Left ventricle myocardium inferior (tissue), 1 donor: Measurements from ENCODE around the gene SAMD3. TPM values are rescaled to one million over a fixed set of nuclear protein-coding genes. Genes with fewer than 3 reads are reported as not detected.

Experiments used
- DNase-seq: peaks from one replicate; pipeline ENCODE4 v3.0.0-alpha.2; 2020
- H3K27ac ChIP-seq: fragments of 200-600 bp; replicated peaks from 2 replicates; pipeline ENCODE4 v1.8.0; 2021
- H3K27me3 ChIP-seq: fragments of 200-600 bp; 2 replicates; pipeline ENCODE4 v1.8.0; 2021; ENCODE audit warnings: low read depth
- H3K36me3 ChIP-seq: fragments of 200-600 bp; 2 replicates; pipeline ENCODE4 v1.8.0; 2021
- H3K4me1 ChIP-seq: fragments of 200-600 bp; 2 replicates; pipeline ENCODE4 v1.8.0; 2021
- H3K4me3 ChIP-seq: fragments of 200-600 bp; 2 replicates; pipeline ENCODE4 v1.8.0; 2021; ENCODE audit warnings: mild to moderate bottlenecking, moderate library complexity
- H3K9me3 ChIP-seq: fragments of 200-600 bp; replicated peaks from 2 replicates; pipeline ENCODE4 v1.8.0; 2021
- intact Hi-C: fragments of 100-400 bp; cut with micrococcal nuclease; formaldehyde crosslinking; loops from one replicate; pipeline ENCODE4 v1.11.0; 2022
- total RNA-seq: library from RNA; stranded (reverse); fragmentation: NEBNext Ultra II Directional; extraction: Animal tissue kit (Norgen Biotek cat#: 25700); gene quantifications from one replicate; pipeline ENCODE4 v1.2.1, GENCODE V29; 2021
- TF ChIP-seq, protein P1 (sequence below): fragments of 200-600 bp; IDR thresholded peaks from 2 replicates; pipeline ENCODE4 v1.8.0; 2021; ENCODE audit warnings: antibody characterized with exemption, mild to moderate bottlenecking, borderline replicate concordance
- donor health status: DM: no; HTN: yes; CAD: no; lungs with severe emphysema.

SAMD3 gene
- total RNA-seq, 1 donor from 2014 or later = not detected

DNA sequence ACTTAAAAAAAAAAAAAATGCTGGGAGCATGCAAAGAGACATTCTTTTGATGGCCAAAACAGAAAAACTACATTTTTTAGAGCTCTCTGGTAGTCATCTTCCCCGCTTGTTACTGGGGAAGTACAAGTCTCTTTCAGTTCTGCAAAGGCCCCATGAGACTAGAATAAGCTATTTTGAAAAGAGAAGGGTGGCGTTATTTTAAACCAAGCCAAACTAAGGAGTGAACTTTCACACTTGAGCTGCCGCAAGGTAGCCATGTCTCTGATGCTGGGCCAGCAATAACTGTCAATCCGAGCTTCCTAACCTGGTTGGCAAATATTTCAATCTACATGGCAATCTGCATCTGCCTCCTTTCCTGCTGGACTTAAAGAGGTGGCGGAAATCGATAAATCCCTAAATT, 107.7 kb downstream of the SAMD3 start:
- Histone ChIP-seq H3K36me3 (no peaks in the 10 kb centered on the region), H3K9me3 (no peaks in the 10 kb centered on the region), H3K4me1 (no peaks in the 10 kb centered on the region), H3K27ac (no peak overlapping the region), H3K27me3 (no peaks in the 10 kb centered on the region), H3K4me3 (no peak overlapping the region)
- intact Hi-C loops = no loop called here
- TF ChIP-seq, protein P1, sequence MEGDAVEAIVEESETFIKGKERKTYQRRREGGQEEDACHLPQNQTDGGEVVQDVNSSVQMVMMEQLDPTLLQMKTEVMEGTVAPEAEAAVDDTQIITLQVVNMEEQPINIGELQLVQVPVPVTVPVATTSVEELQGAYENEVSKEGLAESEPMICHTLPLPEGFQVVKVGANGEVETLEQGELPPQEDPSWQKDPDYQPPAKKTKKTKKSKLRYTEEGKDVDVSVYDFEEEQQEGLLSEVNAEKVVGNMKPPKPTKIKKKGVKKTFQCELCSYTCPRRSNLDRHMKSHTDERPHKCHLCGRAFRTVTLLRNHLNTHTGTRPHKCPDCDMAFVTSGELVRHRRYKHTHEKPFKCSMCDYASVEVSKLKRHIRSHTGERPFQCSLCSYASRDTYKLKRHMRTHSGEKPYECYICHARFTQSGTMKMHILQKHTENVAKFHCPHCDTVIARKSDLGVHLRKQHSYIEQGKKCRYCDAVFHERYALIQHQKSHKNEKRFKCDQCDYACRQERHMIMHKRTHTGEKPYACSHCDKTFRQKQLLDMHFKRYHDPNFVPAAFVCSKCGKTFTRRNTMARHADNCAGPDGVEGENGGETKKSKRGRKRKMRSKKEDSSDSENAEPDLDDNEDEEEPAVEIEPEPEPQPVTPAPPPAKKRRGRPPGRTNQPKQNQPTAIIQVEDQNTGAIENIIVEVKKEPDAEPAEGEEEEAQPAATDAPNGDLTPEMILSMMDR = no peak
- no peak for DNase-seq

GRCh38 chr6:130113201-130113710, 109.5 kb downstream of the SAMD3 start:
- no peak for DNase-seq
- Histone ChIP-seq H3K27me3 (no peaks in the 10 kb centered on the region), H3K4me3 (no peak overlapping the region), H3K27ac (no peak overlapping the region), H3K4me1 (no peaks in the 10 kb centered on the region), H3K36me3 (no peaks in the 10 kb centered on the region), H3K9me3 (peaks cover 5% of the 10 kb centered on the region)
- TF ChIP-seq, protein P1 = no peak
- intact Hi-C loops = no loop called here

- intact Hi-C loops = no loop called here
- no peaks in the 10 kb centered on the region for H3K4me1 ChIP-seq
- no peak overlapping the region for H3K4me3 ChIP-seq
- no peak for DNase-seq
- H3K9me3 ChIP-seq = peaks cover 5% of the 10 kb centered on the region
- H3K27me3 ChIP-seq = no peaks in the 10 kb centered on the region
- H3K27ac ChIP-seq = no peak overlapping the region
- TF ChIP-seq, protein P1 = no peak
- H3K36me3 ChIP-seq = no peaks in the 10 kb centered on the region
These were observed 111.7 kb downstream of the SAMD3 start for GRCh38 chr6:130111031-130111430.

DNA sequence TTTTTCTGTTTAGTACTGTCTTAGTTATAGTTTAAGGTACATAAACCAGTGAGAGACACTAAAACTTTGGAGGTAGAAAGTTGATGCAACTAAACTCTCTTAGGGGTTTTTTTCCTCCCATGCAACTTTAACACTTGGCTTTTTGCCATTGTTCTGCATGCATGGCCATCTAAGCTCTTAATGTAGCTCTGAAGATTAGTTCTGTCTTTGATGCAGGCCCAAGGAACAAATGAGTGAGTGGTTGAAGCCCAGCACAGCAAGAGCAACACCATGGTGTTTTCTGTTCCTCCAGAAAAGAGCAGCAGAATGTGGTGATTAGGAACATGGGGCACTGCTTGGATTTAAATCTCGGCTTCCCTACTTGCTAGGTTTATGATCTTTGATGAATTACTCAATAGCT, 115.0 kb downstream of the SAMD3 start:
- DNase-seq = no peak
- H3K27me3 ChIP-seq = no peaks in the 10 kb centered on the region
- no peak overlapping the region for H3K4me3 ChIP-seq
- no peak overlapping the region for H3K27ac ChIP-seq
- TF ChIP-seq, protein P1 = no peak
- no peaks in the 10 kb centered on the region for H3K4me1 ChIP-seq
- intact Hi-C loops = no loop called here
- H3K36me3 ChIP-seq = peaks cover 9% of the 10 kb centered on the region
- H3K9me3 ChIP-seq = peaks cover 5% of the 10 kb centered on the region

- no peak overlapping the region for H3K27ac ChIP-seq
- DNase-seq = no peak
- intact Hi-C loops = no loop called here
- no peaks in the 10 kb centered on the region for H3K27me3 ChIP-seq
- no peak overlapping the region for H3K4me3 ChIP-seq
- no peaks in the 10 kb centered on the region for H3K4me1 ChIP-seq
- peaks cover 12% of the 10 kb centered on the region for H3K36me3 ChIP-seq
- H3K9me3 ChIP-seq = peaks cover 5% of the 10 kb centered on the region
- TF ChIP-seq, protein P1 = no peak
These were observed 116.6 kb downstream of the SAMD3 start for GRCh38 chr6:130105996-130106704.
